Effector memory CD8-positive, alpha-beta T cell (primary cell): Measurements from ENCODE around the gene CCDC136.

Experiments used
- ATAC-seq: fragments of 150-1000 bp; cut with Tn5 transposase; replicated peaks from 2 replicates; pipeline ENCODE4 v1.10.0; 2021; ENCODE audit warnings: mild to moderate bottlenecking, moderate library complexity
- DNase-seq, 3 experiments: peaks; one replicate each; pipeline ENCODE4 v3.0.0; 2021
- H3K27ac Mint-ChIP-seq, 2 donors: one replicate each; pipeline ENCODE4 v1.8.0; 2022; ENCODE audit warnings: mild to moderate bottlenecking in 2 of 2, mixed read lengths in 2 of 2, moderate library complexity in 2 of 2
- H3K27me3 Mint-ChIP-seq, 2 donors: one replicate each; pipeline ENCODE4 v1.8.0; 2022; ENCODE audit warnings: mixed read lengths in 2 of 2
- H3K36me3 Mint-ChIP-seq: one replicate; pipeline ENCODE4 v1.8.0; 2022; ENCODE audit warnings: mild to moderate bottlenecking, moderate library complexity, mixed read lengths; ENCODE audit not compliant: insufficient read depth
- H3K4me1 Mint-ChIP-seq, 2 donors: one replicate each; pipeline ENCODE4 v1.8.0; 2022; ENCODE audit warnings: low read depth in 2 of 2, mixed read lengths in 2 of 2
- H3K4me3 Mint-ChIP-seq, 2 donors: one replicate each; pipeline ENCODE4 v1.8.0; 2022; ENCODE audit warnings: mild to moderate bottlenecking in 2 of 2, mixed read lengths in 2 of 2, moderate library complexity in 2 of 2
- H3K9me3 Mint-ChIP-seq, 2 donors: one replicate each; pipeline ENCODE4 v1.8.0; 2022; ENCODE audit warnings: mixed read lengths in 2 of 2

Gene CCDC136

GRCh38 chr7:128785738-128786137 lies 6.0 kb upstream of the CCDC136 start:
- Mint-ChIP-seq H3K27ac (no peak overlapping the region), H3K36me3 (peaks cover 3% of the 10 kb centered on the region), H3K27me3 (peaks cover 0 to 9% of the 10 kb centered on the region in 2 donors), H3K4me3 (no peak overlapping the region), H3K9me3 (no peaks in the 10 kb centered on the region), H3K4me1 (peaks cover 5% of the 10 kb centered on the region in 2 donors)
- ATAC-seq (no peak), DNase-seq (no peak)

DNA sequence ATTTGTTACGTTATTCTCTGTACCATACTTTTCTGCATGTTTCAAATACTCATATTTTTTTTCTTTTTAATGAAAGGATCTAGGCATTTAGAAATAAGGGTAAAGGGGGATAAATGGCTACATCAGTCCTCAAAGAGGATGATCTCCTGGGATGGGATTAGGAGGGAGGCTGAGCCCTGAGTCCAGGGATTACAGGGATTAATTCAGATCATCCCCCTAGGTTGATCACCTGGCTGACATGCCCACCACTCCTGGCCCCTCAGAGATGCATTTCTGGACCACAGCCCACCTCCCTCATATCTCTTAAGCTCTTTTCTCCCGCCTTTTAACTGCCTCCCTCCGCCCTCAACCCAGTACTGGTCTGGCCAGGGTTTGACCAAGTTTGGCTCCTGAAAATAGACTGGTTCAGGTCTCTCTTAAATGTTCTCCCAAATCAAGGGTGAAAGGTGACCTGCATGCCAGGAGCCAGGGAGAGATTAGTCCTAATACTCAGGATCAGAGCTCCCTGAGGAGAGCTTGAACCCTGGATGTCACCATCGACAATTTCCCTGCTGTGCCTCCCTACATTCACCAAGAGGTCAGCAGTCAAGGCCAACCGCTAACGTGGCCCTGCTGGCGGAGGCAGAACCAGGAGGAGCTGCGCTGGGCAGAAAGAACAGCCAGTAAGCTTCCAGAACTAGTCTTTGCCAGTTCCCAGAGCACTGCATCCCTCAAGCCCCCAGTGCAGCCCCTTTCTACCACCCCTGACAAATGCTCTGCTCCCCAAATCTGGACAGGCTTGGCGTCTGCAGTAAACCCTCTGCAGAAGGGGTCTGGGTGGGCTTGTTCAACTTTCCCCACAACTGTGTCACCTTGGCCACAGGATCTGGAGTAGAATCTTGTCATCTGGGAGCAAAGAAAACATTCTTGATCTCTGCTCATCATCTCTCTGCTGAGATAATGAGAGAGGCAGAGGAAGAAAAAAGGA lies 3.0 kb upstream of the CCDC136 start:
- no peaks in the 10 kb centered on the region for H3K9me3 Mint-ChIP-seq
- no peaks in the 10 kb centered on the region for H3K27me3 Mint-ChIP-seq
- no peak overlapping the region for H3K27ac Mint-ChIP-seq
- peaks cover 3% of the 10 kb centered on the region for H3K36me3 Mint-ChIP-seq
- peak overlapping the region in 1 of 2 donors; percentile 89 for H3K4me3 Mint-ChIP-seq
- DNase-seq (no peak), ATAC-seq (no peak)
- H3K4me1 Mint-ChIP-seq, result peaks cover 5 to 7% of the 10 kb centered on the region in 2 donors

- ATAC-seq (no peak), DNase-seq (no peak)
- H3K9me3 Mint-ChIP-seq, result no peaks in the 10 kb centered on the region
- peaks cover 7 to 8% of the 10 kb centered on the region in 2 donors for H3K4me1 Mint-ChIP-seq
- peak overlapping the region; percentile 87 to 89 for H3K4me3 Mint-ChIP-seq
- H3K27ac Mint-ChIP-seq, result peak overlapping the region; percentile 39 to 92
- peaks cover 3% of the 10 kb centered on the region for H3K36me3 Mint-ChIP-seq
- no peaks in the 10 kb centered on the region for H3K27me3 Mint-ChIP-seq
Measured at GRCh38 chr7:128790315-128791041, 1.3 kb upstream of the CCDC136 start.

DNA sequence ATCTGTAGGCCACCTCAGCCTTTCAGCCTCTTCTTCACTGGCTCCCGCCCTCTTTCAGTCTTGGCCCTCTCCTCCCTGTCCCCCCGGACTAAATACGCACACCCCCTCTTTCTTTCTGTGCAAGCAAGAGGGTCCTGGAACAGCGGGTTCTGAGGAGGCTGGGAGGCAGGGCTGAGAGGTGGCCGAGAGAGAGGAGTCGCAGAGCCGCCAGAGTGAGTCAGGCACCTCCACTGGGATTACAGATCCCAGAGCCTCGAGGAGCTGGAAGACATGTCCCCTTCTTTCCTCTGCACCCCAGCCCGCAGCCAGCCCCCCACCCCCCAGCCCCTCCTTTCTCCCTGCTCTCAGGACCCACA lies 182 bp downstream of the CCDC136 start:
- no peaks in the 10 kb centered on the region for H3K9me3 Mint-ChIP-seq
- H3K36me3 Mint-ChIP-seq, result peaks cover 6% of the 10 kb centered on the region

DNA sequence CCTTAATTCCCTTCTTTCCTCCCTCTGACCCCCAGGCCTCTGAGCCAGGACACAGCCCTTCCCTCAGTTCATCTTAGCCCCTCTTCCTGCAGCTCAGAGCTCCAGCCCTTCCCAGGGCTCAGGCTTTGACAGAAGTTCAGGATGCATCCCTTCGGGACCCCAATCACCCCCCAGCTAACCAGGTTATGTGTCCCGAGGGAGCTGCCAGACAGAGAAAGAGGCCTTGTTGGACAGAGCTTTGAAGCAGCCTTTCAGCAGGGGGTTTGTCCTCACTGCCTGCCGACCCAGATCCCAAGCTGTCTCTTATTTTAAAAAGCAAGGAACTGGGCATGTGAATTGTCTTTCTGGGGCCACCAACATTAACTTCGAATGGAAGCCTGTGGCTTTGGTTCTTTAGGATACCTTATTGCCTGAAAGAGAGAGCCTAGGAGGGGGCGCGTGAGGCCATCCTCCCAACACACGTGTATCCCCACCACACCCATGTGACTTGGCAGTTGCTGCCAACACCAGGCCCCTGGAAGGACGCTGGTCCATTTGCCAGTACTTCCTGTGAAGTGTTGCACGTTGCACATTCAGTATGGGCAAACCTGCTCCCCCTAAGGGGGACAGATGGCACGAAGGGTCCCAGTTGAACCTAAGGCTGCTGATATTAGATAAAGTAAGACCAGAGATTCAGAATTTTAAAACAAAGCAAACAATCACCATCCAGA lies 858 bp downstream of the CCDC136 start:
- ATAC-seq (no peak), DNase-seq (no peak)
- Mint-ChIP-seq H3K9me3 (no peaks in the 10 kb centered on the region), H3K27me3 (no peaks in the 10 kb centered on the region), H3K4me1 (peaks cover 7 to 8% of the 10 kb centered on the region in 2 donors), H3K36me3 (peaks cover 6% of the 10 kb centered on the region), H3K27ac (peak overlapping the region in 1 of 2 donors; percentile 49), H3K4me3 (peak overlapping the region; percentile 87 to 89)

More for the DNA sequence above, 182 bp downstream of the CCDC136 start:
- Mint-ChIP-seq H3K4me1 (peaks cover 7 to 8% of the 10 kb centered on the region in 2 donors), H3K27me3 (no peaks in the 10 kb centered on the region), H3K4me3 (peak overlapping the region; percentile 87 to 89), H3K27ac (no peak overlapping the region)
- no peak for ATAC-seq
- DNase-seq, result no peak

- ATAC-seq (no peak), DNase-seq (no peak)
- Mint-ChIP-seq H3K36me3 (peaks cover 6% of the 10 kb centered on the region), H3K27me3 (no peaks in the 10 kb centered on the region), H3K4me1 (peaks cover 7 to 8% of the 10 kb centered on the region in 2 donors), H3K9me3 (no peaks in the 10 kb centered on the region), H3K27ac (no peak overlapping the region), H3K4me3 (peak overlapping the region in 1 of 2 donors; percentile 87)
Measured at GRCh38 chr7:128793181-128793547, 1.4 kb downstream of the CCDC136 start.

GRCh38 chr7:128794020-128794419 lies 2.3 kb downstream of the CCDC136 start:
- H3K36me3 Mint-ChIP-seq, result peaks cover 6% of the 10 kb centered on the region
- no peaks in the 10 kb centered on the region for H3K27me3 Mint-ChIP-seq
- no peaks in the 10 kb centered on the region for H3K9me3 Mint-ChIP-seq
- H3K4me1 Mint-ChIP-seq, result peaks cover 7 to 8% of the 10 kb centered on the region in 2 donors
- no peak for ATAC-seq
- H3K27ac Mint-ChIP-seq, result peak overlapping the region in 1 of 2 donors; percentile 11
- no peak for DNase-seq
- H3K4me3 Mint-ChIP-seq, result no peak overlapping the region

- H3K4me3 Mint-ChIP-seq, result no peak overlapping the region
- peaks cover 6% of the 10 kb centered on the region for H3K36me3 Mint-ChIP-seq
- DNase-seq (no peak), ATAC-seq (no peak)
- no peaks in the 10 kb centered on the region for H3K27me3 Mint-ChIP-seq
- H3K4me1 Mint-ChIP-seq, result peaks cover 7 to 8% of the 10 kb centered on the region in 2 donors
- peak overlapping the region in 1 of 2 donors; percentile 11 for H3K27ac Mint-ChIP-seq
- no peaks in the 10 kb centered on the region for H3K9me3 Mint-ChIP-seq
Measured at GRCh38 chr7:128794436-128794835, 2.7 kb downstream of the CCDC136 start.

DNA sequence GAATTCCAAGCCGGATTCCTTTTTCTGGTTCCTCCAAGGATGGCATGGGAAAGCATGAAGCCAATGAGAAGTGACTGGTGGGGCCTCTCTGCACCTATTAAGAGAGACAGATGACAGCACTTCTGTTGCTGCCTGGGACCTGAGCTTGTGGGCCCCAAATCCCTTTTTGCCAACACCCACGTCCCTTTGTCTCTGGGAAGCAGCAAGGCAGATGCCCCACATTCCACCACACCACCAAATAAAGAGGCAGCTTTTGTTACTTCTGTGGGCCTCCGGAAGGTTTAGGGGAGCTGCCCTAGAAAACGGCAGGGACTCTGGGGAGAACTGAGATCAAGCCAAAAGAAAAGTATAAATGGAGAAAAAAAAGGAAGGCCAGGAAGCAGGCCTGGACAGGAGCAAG lies 3.4 kb downstream of the CCDC136 start:
- Mint-ChIP-seq H3K27ac (peak overlapping the region in 1 of 2 donors; percentile 22), H3K27me3 (no peaks in the 10 kb centered on the region), H3K4me3 (no peak overlapping the region), H3K36me3 (peaks cover 6% of the 10 kb centered on the region), H3K9me3 (no peaks in the 10 kb centered on the region), H3K4me1 (peaks cover 7% of the 10 kb centered on the region in 2 donors)
- DNase-seq, result no peak
- no peak for ATAC-seq

GRCh38 chr7:128796327-128796726 lies 4.6 kb downstream of the CCDC136 start:
- no peak for DNase-seq
- no peak overlapping the region for H3K4me3 Mint-ChIP-seq
- H3K27me3 Mint-ChIP-seq, result no peaks in the 10 kb centered on the region
- H3K4me1 Mint-ChIP-seq, result peaks cover 2 to 3% of the 10 kb centered on the region in 2 donors
- no peak for ATAC-seq
- H3K27ac Mint-ChIP-seq, result no peak overlapping the region
- peaks cover 3% of the 10 kb centered on the region for H3K36me3 Mint-ChIP-seq
- H3K9me3 Mint-ChIP-seq, result no peaks in the 10 kb centered on the region

- H3K27ac Mint-ChIP-seq, result no peak overlapping the region
- no peak overlapping the region for H3K4me3 Mint-ChIP-seq
- peaks cover 3% of the 10 kb centered on the region for H3K36me3 Mint-ChIP-seq
- DNase-seq (no peak), ATAC-seq (no peak)
- no peaks in the 10 kb centered on the region for H3K9me3 Mint-ChIP-seq
- no peaks in the 10 kb centered on the region for H3K4me1 Mint-ChIP-seq
- no peaks in the 10 kb centered on the region for H3K27me3 Mint-ChIP-seq
Measured at GRCh38 chr7:128799451-128799850, 7.7 kb downstream of the CCDC136 start.

DNA sequence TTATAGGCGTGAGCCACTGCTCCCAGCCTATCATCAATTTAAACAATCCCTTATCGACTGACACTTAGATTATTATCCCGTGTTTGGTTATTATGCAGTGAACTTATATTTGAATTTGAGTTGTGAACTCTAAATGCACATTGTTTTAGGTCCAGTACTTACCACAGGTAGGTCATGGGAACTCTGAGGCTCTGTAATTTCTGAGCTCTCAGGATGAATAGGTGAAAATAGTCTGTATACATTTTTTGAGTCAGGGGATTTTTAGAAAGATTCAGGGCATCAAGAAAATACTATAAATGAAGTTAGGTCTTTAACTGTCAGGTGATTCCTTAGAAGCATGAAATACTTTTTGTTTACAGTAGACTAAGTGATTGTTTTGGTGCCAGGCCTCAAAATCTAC lies 8.8 kb downstream of the CCDC136 start:
- no peaks in the 10 kb centered on the region for H3K4me1 Mint-ChIP-seq
- peaks cover 3% of the 10 kb centered on the region for H3K36me3 Mint-ChIP-seq
- no peaks in the 10 kb centered on the region for H3K9me3 Mint-ChIP-seq
- H3K27me3 Mint-ChIP-seq, result no peaks in the 10 kb centered on the region
- ATAC-seq (no peak), DNase-seq (no peak)
- no peak overlapping the region for H3K4me3 Mint-ChIP-seq
- H3K27ac Mint-ChIP-seq, result no peak overlapping the region

DNA sequence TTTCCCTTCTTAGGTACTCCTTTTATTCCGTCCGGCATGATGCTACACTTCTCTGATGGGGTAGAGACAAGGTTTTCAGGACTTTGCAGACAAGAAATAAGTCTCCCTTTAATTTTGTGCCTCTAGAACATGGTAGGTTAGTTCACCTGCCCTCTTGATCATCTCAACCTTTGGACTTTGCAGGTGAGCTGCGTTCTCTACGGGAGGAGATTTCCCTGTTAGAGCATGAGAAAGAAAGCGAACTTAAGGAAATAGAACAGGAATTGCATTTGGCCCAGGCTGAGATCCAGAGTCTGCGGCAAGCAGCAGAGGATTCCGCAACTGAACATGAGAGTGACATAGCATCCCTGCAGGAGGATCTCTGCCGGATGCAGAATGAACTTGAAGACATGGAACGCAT lies 9.2 kb downstream of the CCDC136 start:
- DNase-seq, result no peak
- Mint-ChIP-seq H3K27me3 (no peaks in the 10 kb centered on the region), H3K27ac (no peak overlapping the region), H3K4me3 (no peak overlapping the region), H3K36me3 (peaks cover 2% of the 10 kb centered on the region), H3K9me3 (no peaks in the 10 kb centered on the region), H3K4me1 (no peaks in the 10 kb centered on the region)
- no peak for ATAC-seq
